MM.1S (cell line): ENCODE data around the gene FANCL.

Experiments used
- EZH2 ChIP-seq: fragments of 300-600 bp; sonication (generic); optimal IDR thresholded peaks from 2 replicates; pipeline ENCODE3; 2017; ENCODE audit warnings: low read depth, mild to moderate bottlenecking, antibody characterized with exemption, low read length, mixed read lengths
- TF ChIP-seq, protein P1 (sequence below): fragments of 300-600 bp; sonication (generic); IDR thresholded peaks from 2 replicates; pipeline ENCODE4 v1.5.1; 2016; ENCODE audit warnings: antibody characterized with exemption, low read length, mixed read lengths

DNA sequence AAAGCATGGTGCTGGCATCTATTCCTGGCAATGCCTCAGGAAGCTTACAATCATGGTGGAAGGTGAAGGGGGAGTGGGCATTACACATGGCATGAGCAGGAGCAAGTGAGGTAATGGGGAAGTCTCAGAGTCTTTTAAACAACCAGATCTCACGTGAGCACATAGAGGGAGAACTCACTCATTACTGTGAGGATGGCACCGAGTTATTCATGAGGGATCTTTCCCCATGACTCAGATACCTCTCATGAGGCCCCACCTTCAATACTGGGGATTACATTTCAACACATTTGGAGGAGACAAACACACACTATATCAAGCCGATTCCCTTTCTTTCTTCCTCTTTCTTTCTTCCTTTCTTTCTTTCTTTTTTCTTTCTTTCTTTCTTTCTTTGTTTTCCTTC lies 47.9 kb upstream of the FANCL start:
- TF ChIP-seq, protein P1, sequence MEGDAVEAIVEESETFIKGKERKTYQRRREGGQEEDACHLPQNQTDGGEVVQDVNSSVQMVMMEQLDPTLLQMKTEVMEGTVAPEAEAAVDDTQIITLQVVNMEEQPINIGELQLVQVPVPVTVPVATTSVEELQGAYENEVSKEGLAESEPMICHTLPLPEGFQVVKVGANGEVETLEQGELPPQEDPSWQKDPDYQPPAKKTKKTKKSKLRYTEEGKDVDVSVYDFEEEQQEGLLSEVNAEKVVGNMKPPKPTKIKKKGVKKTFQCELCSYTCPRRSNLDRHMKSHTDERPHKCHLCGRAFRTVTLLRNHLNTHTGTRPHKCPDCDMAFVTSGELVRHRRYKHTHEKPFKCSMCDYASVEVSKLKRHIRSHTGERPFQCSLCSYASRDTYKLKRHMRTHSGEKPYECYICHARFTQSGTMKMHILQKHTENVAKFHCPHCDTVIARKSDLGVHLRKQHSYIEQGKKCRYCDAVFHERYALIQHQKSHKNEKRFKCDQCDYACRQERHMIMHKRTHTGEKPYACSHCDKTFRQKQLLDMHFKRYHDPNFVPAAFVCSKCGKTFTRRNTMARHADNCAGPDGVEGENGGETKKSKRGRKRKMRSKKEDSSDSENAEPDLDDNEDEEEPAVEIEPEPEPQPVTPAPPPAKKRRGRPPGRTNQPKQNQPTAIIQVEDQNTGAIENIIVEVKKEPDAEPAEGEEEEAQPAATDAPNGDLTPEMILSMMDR = no peak
- TF ChIP-seq EZH2 = no peak
